GM12878 (cell line): Measurements from ENCODE around the gene A1BG. TPM values are rescaled to one million over a fixed set of nuclear protein-coding genes. Genes with fewer than 3 reads are reported as not detected.
A peak's percentile ranks its signal among the peaks of the same experiment; 100 is the strongest.

ENCODE experiments used
- ATAC-seq: fragments of 200-7000 bp; cut with Tn5 transposase; 3 replicates; pipeline ENCODE4 v1.9.1; 2020; ENCODE audit warnings: mild to moderate bottlenecking, moderate library complexity
- BruUV-seq: library from RNA; stranded (reverse); fragments of 400-500 nt; replicated peaks from 2 replicates; lab custom pipeline; 2021; lab: Mats Ljungman, UMichigan
- CTCF ChIA-PET: fragments of 300-600 bp; sonication (Branson Sonifier 250); formaldehyde crosslinking; extraction: SDS; loops from one replicate; lab custom pipeline; 2021; ENCODE audit warnings: inconsistent platforms; lab: Yijun Ruan, JAX
- POLR2A ChIA-PET: fragments of 350-600 bp; formaldehyde crosslinking; extraction: SDS; loops from one replicate; lab custom pipeline; 2021; ENCODE audit warnings: inconsistent platforms; lab: Charles Lee
- RAD21 ChIA-PET: fragments of 300-600 bp; sonication (Branson Sonifier 250); formaldehyde crosslinking; loops from one replicate; lab custom pipeline; 2023; ENCODE audit warnings: antibody characterized with exemption; ENCODE audit not compliant: unreplicated experiment; lab: Charles Lee
- SMC1A ChIA-PET: fragments of 300-600 bp; sonication (Branson Sonifier 250); formaldehyde crosslinking; loops from one replicate; lab custom pipeline; 2023; ENCODE audit not compliant: unreplicated experiment, uncharacterized antibody; lab: Charles Lee
- DNase-seq: peaks from one replicate; pipeline ENCODE4 v3.0.0-alpha.2; 2011; ENCODE audit warnings: low read depth, low spot score
- FAIRE-seq: peaks from 3 replicates; lab custom pipeline; 2011; peaks lifted over from hg19 to GRCh38; lab: Jason Lieb, UNC
- H2AFZ ChIP-seq: 2 replicates; pipeline ENCODE4 v1.6.0; 2011; ENCODE audit warnings: low read depth, low read length, control low read depth; ENCODE audit not compliant: control insufficient read depth
- H3K27ac ChIP-seq: 2 replicates; pipeline ENCODE4 v1.5.1; 2011; ENCODE audit warnings: control low read depth; ENCODE audit not compliant: control insufficient read depth, insufficient read depth
- H3K27me3 ChIP-seq, 2 experiments: replicated peaks in 1 of 2; 2 replicates each; pipeline versions ENCODE4 v1.6.0 to v1.6.1; 2011; ENCODE audit warnings: low read length in 1 of 2; ENCODE audit not compliant: control insufficient read depth in 2 of 2, insufficient read depth in 2 of 2
- H3K36me3 ChIP-seq, 2 experiments: 2 replicates each; pipeline ENCODE4 v1.5.1; 2011; ENCODE audit warnings: low read length in 1 of 2; ENCODE audit not compliant: control insufficient read depth in 2 of 2, insufficient read depth in 2 of 2
- H3K4me1 ChIP-seq: 2 replicates; pipeline ENCODE4 v1.6.1; 2011; ENCODE audit warnings: mild to moderate bottlenecking, low read length, moderate library complexity, mixed read lengths; ENCODE audit not compliant: control insufficient read depth, insufficient read depth
- H3K4me2 ChIP-seq: 2 replicates; pipeline ENCODE4 v1.6.0; 2011; ENCODE audit warnings: control low read depth; ENCODE audit not compliant: control insufficient read depth, insufficient read depth
- H3K4me3 ChIP-seq: fragments of 200-600 bp; sonication (generic); 2 replicates; pipeline ENCODE4 v1.5.1; 2016
- H3K79me2 ChIP-seq: 2 replicates; pipeline ENCODE4 v1.6.0; 2011; ENCODE audit warnings: low read length; ENCODE audit not compliant: control insufficient read depth, insufficient read depth
- H3K9ac ChIP-seq: 2 replicates; pipeline ENCODE4 v1.8.0; 2011; ENCODE audit warnings: low read length, control low read depth, mixed read lengths; ENCODE audit not compliant: control insufficient read depth, insufficient read depth
- H3K9me3 ChIP-seq: replicated peaks from 3 replicates; pipeline ENCODE4 v1.5.1; 2011; ENCODE audit warnings: mild to moderate bottlenecking, low read length; ENCODE audit not compliant: control insufficient read depth, insufficient read depth
- H4K20me1 ChIP-seq: 2 replicates; pipeline ENCODE4 v1.6.0; 2011; ENCODE audit not compliant: control insufficient read depth, insufficient read depth
- BHLHE40 ChIP-seq, 2 experiments: fragments of 450-650 bp in 1 of 2; IDR thresholded peaks; 2 replicates each; pipeline ENCODE4 v1.6.1; 2011 to 2017; ENCODE audit warnings: low read depth in 2 of 2, borderline replicate concordance in 1 of 2, improper control_type of control experiment in 1 of 2, low read length in 1 of 2, mild to moderate bottlenecking in 1 of 2
- BMI1 ChIP-seq: fragments of 450-650 bp; IDR thresholded peaks from 2 replicates; pipeline ENCODE4 v1.6.1; 2016; ENCODE audit warnings: mild to moderate bottlenecking, moderate library complexity, borderline replicate concordance
- KAT2A ChIP-seq: conservative IDR thresholded peaks from 2 replicates; pipeline ENCODE4 v1.6.1; 2011; ENCODE audit warnings: low read depth, low read length; ENCODE audit not compliant: control insufficient read depth
- MAX ChIP-seq: IDR thresholded peaks from 2 replicates; pipeline ENCODE4 v1.6.1; 2012; ENCODE audit warnings: low read depth, low read length, improper control_type of control experiment
- MTA3 ChIP-seq: IDR thresholded peaks from 2 replicates; pipeline ENCODE4 v1.6.1; 2012; ENCODE audit warnings: low read length, inconsistent platforms, borderline replicate concordance
- PML ChIP-seq: IDR thresholded peaks from 2 replicates; pipeline ENCODE4 v1.6.1; 2012; ENCODE audit warnings: low read length, inconsistent platforms
- POLR2A ChIP-seq: IDR thresholded peaks from 2 replicates; pipeline ENCODE4 v1.6.1; 2011; ENCODE audit warnings: low read depth, mild to moderate bottlenecking, low read length
- POLR2AphosphoS2 ChIP-seq: IDR thresholded peaks from 2 replicates; pipeline ENCODE4 v1.6.1; 2011; ENCODE audit warnings: low read depth, mild to moderate bottlenecking, low read length, improper control_type of control experiment, moderate library complexity
- POLR2AphosphoS5 ChIP-seq: IDR thresholded peaks from 2 replicates; pipeline ENCODE4 v1.6.1; 2011; ENCODE audit warnings: mild to moderate bottlenecking, low read length, inconsistent platforms
- PRDM15 ChIP-seq: fragments of 450-650 bp; formaldehyde crosslinking; IDR thresholded peaks from 2 replicates; pipeline ENCODE4 v1.4.0; 2020; ENCODE audit warnings: mild to moderate bottlenecking, moderate library complexity
- RAD51 ChIP-seq: fragments of 450-650 bp; IDR thresholded peaks from 2 replicates; pipeline ENCODE4 v1.6.1; 2016; ENCODE audit warnings: moderate library complexity, mild to moderate bottlenecking, inconsistent platforms
- SRF ChIP-seq, 2 experiments: IDR thresholded peaks; 2 replicates each; pipeline ENCODE4 v1.6.1; 2011; ENCODE audit warnings: low read depth in 2 of 2, low read length in 2 of 2, mild to moderate bottlenecking in 1 of 2, moderate library complexity in 1 of 2
- ZBED1 ChIP-seq: IDR thresholded peaks from 2 replicates; pipeline ENCODE4 v1.6.1; 2016; ENCODE audit warnings: borderline replicate concordance
- ZNF207 ChIP-seq: fragments of 450-650 bp; IDR thresholded peaks from 2 replicates; pipeline ENCODE4 v1.6.1; 2014; ENCODE audit warnings: antibody characterized with exemption, mild to moderate bottlenecking, borderline replicate concordance
- ZNF217 ChIP-seq: fragments of 450-650 bp; IDR thresholded peaks from 2 replicates; pipeline ENCODE4 v1.6.1; 2017; ENCODE audit warnings: antibody characterized with exemption, mild to moderate bottlenecking
- whole genome bisulfite sequencing: methylation state at CpG from one replicate; pipeline ENCODE4 v1.1.6; 2016; ENCODE audit warnings: low lambda C conversion rate; ENCODE audit not compliant: insufficient replicate concordance, insufficient coverage; ENCODE audit errors: missing lambda C conversion rate; 5-methylcytosine and 5-hydroxymethylcytosine counted together
- in situ Hi-C: fragments of 300-500 bp; cut with MboI; formaldehyde crosslinking; loops from 9 replicates; pipeline ENCODE4 v1.14.3; 2018; ENCODE audit warnings: mixed read lengths
- intact Hi-C: fragments of 100-400 bp; cut with micrococcal nuclease; formaldehyde crosslinking; loops from one replicate; pipeline ENCODE4 v1.14.2; 2022; ENCODE audit not compliant: unreplicated experiment
- polyA plus RNA-seq, 11 experiments: library from polyadenylated mRNA; depleted of rRNA in 4 of 11; unstranded in 6 of 11; stranded (reverse) in 5 of 11; fragments of >200 nt; fragmentation: Nextera tagmentation in 4 of 11; fragmentation: Illumina TruSeq in 1 of 11; extraction: Ambion mirVana in 4 of 11; extraction: Trizol in 1 of 11; gene quantifications; 1 replicate in 1 of 11; 2 replicates in 10 of 11; pipeline versions ENCODE4 v1.2.1 to v1.2.3, GENCODE V29; 2011 to 2016; ENCODE audit warnings: inconsistent platforms in 2 of 11, missing spikeins in 2 of 11, low read depth in 1 of 11
- total RNA-seq, 4 experiments: library from RNA; depleted of rRNA in 3 of 4; stranded (reverse); fragments of >200 nt in 3 of 4; fragmentation: Illumina TruSeq in 1 of 4; extraction: Trizol in 1 of 4; gene quantifications; 2 replicates each; pipeline versions ENCODE4 v1.2.1 to v1.2.3, GENCODE V29; 2013 to 2021

A1BG gene
- total and polyA plus RNA-seq, 10 of the 15 experiments (the other 5 are each of a cell fraction or from before 2014, with no cell fraction given), result 0.34 to 29.6 (median 11.8) TPM

GRCh38 chr19:58392945-58393724, 39.8 kb upstream of the A1BG start:
- H3K79me2 ChIP-seq, result peaks cover 23% of the 10 kb centered on the region
- no peak overlapping the region for H3K27ac ChIP-seq
- DNase-seq (no peak), ATAC-seq (no peak), FAIRE-seq (no peak)
- no peaks in the 10 kb centered on the region for H3K9me3 ChIP-seq
- no peaks in the 10 kb centered on the region; the same call in 1 of the 2 replicates for H3K4me1 ChIP-seq
- H3K4me2 ChIP-seq, result no peak overlapping the region
- no peak overlapping the region for H2AFZ ChIP-seq
- H4K20me1 ChIP-seq, result peaks cover 6% of the 10 kb centered on the region
- intact Hi-C loops (no loop called here), in situ Hi-C loops (no loop called here)
- ChIA-PET CTCF (no interaction called here), SMC1A (no interaction called here), POLR2A (no interaction called here), RAD21 (no interaction called here)
- no peak overlapping the region for H3K4me3 ChIP-seq
- 97% methylated on average over 24 of the region's 26 CpGs for WGBS
- H3K27me3 ChIP-seq, result no peaks in the 10 kb centered on the region
- TF ChIP-seq POLR2A (peak; percentile 58), MTA3 (no peak), POLR2AphosphoS5 (peak; percentile 63), ZNF217 (no peak)
- H3K36me3 ChIP-seq, result peaks cover 18 to 26% of the 10 kb centered on the region in 2 experiments
- no TSS peak for BruUV-seq
- H3K9ac ChIP-seq, result no peak overlapping the region

- peaks cover 6% of the 10 kb centered on the region for H4K20me1 ChIP-seq
- H3K79me2 ChIP-seq, result peaks cover 44% of the 10 kb centered on the region
- peak overlapping the region; percentile 88 for H3K4me2 ChIP-seq
- intact Hi-C loops (no loop called here), in situ Hi-C loops (no loop called here)
- no peak overlapping the region for H2AFZ ChIP-seq
- ChIA-PET SMC1A (interaction anchor here (1.8 kb wide), 1 partner anchor 26 kb away, joined by 5 read pairs; the partner anchor contains the start of gene ZNF497), CTCF (no interaction called here), POLR2A (interaction anchor here (0.6 kb wide), 2 partner anchors 19 to 60 kb away, joined by 3 read pairs; no protein-coding TSS in a partner anchor), RAD21 (no interaction called here)
- H3K27me3 ChIP-seq, result no peaks in the 10 kb centered on the region
- peak overlapping the region; percentile 97 for H3K4me3 ChIP-seq
- H3K9me3 ChIP-seq, result no peaks in the 10 kb centered on the region
- FAIRE-seq, result no peak
- H3K4me1 ChIP-seq, result peaks cover 10% of the 10 kb centered on the region
- BruUV-seq, result no TSS peak
- WGBS, result 36% methylated on average over 3 of the region's 3 CpGs
- peaks cover 5 to 18% of the 10 kb centered on the region in 2 experiments for H3K36me3 ChIP-seq
- H3K9ac ChIP-seq, result peak overlapping the region; percentile 96
- peak overlapping the region; percentile 97; the same call in 1 of the 2 replicates for H3K27ac ChIP-seq
- ATAC-seq, result no peak
- no peak for DNase-seq
- TF ChIP-seq KAT2A (no peak), ZNF207 (no peak), POLR2AphosphoS2 (no peak), MAX (no peak), SRF (IDR thresholded peaks at IDR 0.05; ENCODE audit: low read depth in 2 of 2, low read length in 2 of 2) (no peak), RAD51 (no peak), PRDM15 (CRISPR knock-in tag) (no peak), BMI1 (no peak), ZBED1 (no peak), BHLHE40 (IDR thresholded peaks at IDR 0.05; ENCODE audit: borderline replicate concordance in 1 of 2, low read depth in 2 of 2, low read length in 1 of 2) (no peak), PML (no peak)
Observed at GRCh38 chr19:58388175-58388526, 34.9 kb upstream of the A1BG start.
